NT2/D1 (cell line): Measurements from ENCODE around the gene CAPN9.

ENCODE experiments used
- DNase-seq: peaks from one replicate; pipeline ENCODE4 v3.0.0-alpha.2; 2011; ENCODE audit warnings: low read depth, low spot score
- H3K27me3 ChIP-seq: 2 replicates; pipeline ENCODE4 v1.6.0; 2011; ENCODE audit warnings: mild to moderate bottlenecking; ENCODE audit not compliant: insufficient read length, insufficient read depth
- H3K36me3 ChIP-seq: 2 replicates; pipeline ENCODE4 v1.6.1; 2011; ENCODE audit warnings: mild to moderate bottlenecking, low read length, mixed read lengths; ENCODE audit not compliant: insufficient read depth, insufficient read length
- H3K4me1 ChIP-seq: 2 replicates; pipeline ENCODE4 v1.5.1; 2011; ENCODE audit not compliant: insufficient read depth, insufficient read length
- H3K4me3 ChIP-seq: 2 replicates; pipeline ENCODE4 v1.5.1; 2011; ENCODE audit warnings: low read depth; ENCODE audit not compliant: insufficient read length
- H3K9ac ChIP-seq: 2 replicates; pipeline ENCODE4 v1.6.0; 2011; ENCODE audit warnings: low read depth; ENCODE audit not compliant: insufficient read length
- H3K9me3 ChIP-seq: 2 replicates; pipeline ENCODE4 v1.5.1; 2011; ENCODE audit warnings: mild to moderate bottlenecking, low read length; ENCODE audit not compliant: insufficient read depth
- SUZ12 ChIP-seq: IDR thresholded peaks from 2 replicates; pipeline ENCODE4 v1.6.1; 2011; ENCODE audit not compliant: insufficient read length, insufficient read depth; ENCODE audit errors: extremely low read depth
- YY1 ChIP-seq: IDR thresholded peaks from 2 replicates; pipeline ENCODE4 v1.6.1; 2011; ENCODE audit not compliant: insufficient read length, insufficient read depth
- ZNF274 ChIP-seq: IDR thresholded peaks from 2 replicates; pipeline ENCODE4 v1.6.1; 2011; ENCODE audit warnings: mild to moderate bottlenecking, low read depth, low read length

Gene CAPN9

DNA sequence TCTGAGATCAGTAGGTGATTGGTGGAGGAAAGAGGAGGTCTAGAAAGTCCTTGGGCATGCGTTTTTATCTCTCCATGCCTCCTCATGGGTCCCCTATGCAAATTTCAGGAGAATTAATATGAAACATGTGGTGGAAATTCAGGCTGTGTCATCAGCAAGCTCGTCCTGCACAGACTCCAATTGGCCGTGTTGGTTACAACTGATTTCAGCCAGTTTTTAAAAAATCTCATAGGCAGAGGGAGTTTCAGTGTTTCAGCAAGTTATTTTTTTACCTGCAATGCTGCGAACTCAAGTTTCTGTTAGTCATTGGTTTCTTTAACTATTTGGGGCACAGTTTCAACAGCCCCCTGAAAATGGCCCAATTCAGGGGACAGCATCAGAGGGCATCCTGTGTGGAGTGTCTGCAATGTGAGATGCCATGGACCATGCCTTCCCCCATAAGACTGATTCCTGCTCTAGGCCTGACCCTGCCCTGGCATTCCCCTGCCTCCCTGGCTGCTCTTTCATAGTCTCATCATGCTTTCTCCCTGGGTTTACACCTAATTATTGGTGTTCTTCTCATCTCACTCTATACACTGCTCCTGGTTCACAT, 61.2 kb downstream of the CAPN9 start:
- TF ChIP-seq YY1 (no peak), SUZ12 (no peak), ZNF274 (no peak)
- Histone ChIP-seq H3K4me3 (no peak overlapping the region), H3K9me3 (peaks cover 23% of the 10 kb centered on the region), H3K27me3 (no peaks in the 10 kb centered on the region), H3K4me1 (no peaks in the 10 kb centered on the region), H3K9ac (no peak overlapping the region), H3K36me3 (no peaks in the 10 kb centered on the region)
- no peak for DNase-seq

DNA sequence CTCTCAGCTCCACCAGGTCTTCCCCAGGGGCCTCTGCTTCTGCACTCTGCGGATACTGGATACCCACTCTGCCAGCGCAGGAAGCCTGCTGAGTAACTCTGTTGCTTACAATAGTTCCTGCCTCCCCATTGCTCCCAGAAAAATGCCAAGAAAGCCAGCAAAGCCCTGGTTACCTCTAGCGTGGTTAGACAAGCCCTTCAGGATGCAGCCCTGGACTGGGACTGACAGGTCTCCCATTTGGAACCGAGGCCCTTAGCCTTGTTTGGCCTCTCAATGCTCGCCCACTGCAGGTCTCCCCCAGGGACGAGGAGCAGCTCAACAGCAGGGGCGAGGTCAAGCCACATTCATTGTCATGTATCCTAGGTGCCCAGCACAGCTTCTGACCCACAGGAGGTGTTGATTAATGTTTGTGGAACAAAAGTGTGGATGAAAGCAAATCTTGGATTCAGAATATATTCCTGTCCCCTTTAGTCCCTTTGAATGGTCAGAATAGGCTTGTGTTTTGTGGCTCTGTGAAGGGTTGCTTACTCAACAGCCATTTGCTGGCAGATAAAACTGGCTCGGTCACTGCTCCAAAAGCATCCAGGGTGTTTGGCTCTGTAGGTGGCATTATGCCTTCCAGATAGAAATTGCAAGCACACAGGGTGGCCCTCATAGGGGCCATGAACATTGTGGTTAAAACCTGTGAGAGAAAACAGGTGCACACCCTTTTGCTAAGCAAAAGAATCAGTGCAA, 62.2 kb downstream of the CAPN9 start:
- no peak for TF ChIP-seq SUZ12
- no peak for TF ChIP-seq YY1
- no peak for TF ChIP-seq ZNF274
- Histone ChIP-seq H3K27me3 (no peaks in the 10 kb centered on the region), H3K4me3 (no peak overlapping the region), H3K36me3 (no peaks in the 10 kb centered on the region), H3K9me3 (peaks cover 24% of the 10 kb centered on the region), H3K4me1 (no peaks in the 10 kb centered on the region), H3K9ac (no peak overlapping the region)
- DNase-seq, result no peak

DNA sequence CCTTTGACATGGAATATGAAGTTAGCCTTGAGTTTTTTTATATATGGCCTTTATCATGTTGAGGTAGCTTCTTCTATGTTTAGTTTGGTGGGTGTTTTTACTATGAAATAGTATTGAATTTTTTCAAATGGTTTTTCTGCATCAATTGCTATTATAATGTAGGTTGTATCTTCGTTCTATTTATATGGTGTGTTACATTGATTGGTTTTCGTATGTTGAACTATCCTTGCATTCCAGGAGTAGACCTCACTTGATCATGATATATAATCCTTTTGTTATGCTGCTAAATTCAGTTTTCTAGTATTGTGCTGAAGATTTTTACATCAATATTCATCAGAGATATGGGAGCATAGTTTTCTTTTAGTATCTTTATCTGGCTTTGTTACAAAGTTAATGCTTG, 65.4 kb downstream of the CAPN9 start:
- Histone ChIP-seq H3K4me1 (no peaks in the 10 kb centered on the region), H3K27me3 (no peaks in the 10 kb centered on the region), H3K9me3 (peaks cover 21% of the 10 kb centered on the region), H3K36me3 (no peaks in the 10 kb centered on the region), H3K4me3 (no peak overlapping the region), H3K9ac (no peak overlapping the region)
- TF ChIP-seq SUZ12 (no peak), ZNF274 (no peak), YY1 (no peak)
- no peak for DNase-seq

DNA sequence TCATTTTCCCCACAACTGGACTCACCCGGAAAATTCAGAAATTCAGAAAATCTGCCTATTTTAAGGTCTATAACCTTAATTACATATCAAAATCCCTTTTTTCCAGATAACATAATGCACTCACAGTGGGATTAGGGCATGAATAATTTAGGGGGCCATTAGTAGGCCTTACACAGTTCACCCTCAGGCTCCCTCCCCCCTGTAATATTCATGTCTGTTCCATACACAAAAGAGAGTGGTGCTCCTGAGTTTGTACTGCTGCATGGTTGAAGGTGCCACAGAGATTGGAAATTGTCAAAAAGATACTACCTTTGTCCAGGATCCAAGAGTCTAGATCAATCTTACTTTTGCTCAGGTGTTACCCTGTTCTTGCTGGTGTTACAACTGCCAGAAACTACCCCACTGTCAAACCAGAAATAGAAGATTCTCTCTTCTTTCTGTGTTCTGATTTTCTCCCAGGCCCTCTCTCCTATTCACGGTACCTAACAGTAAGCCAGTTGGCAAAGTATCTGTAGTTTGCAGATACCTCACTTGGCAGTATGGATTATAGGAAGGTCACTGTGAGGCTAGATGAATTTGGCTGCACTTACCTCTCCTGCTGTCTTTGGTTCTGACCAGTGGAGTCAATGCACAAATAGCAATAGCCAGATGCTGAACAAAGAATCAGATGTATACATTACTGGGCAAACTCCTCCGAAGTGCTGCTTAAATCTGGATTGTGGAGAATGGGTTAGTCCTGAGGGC, 67.9 kb downstream of the CAPN9 start:
- H3K27me3 ChIP-seq, result no peaks in the 10 kb centered on the region
- H3K36me3 ChIP-seq, result no peaks in the 10 kb centered on the region
- TF ChIP-seq ZNF274, result no peak
- no peak for TF ChIP-seq YY1
- TF ChIP-seq SUZ12, result no peak
- no peak for DNase-seq
- H3K4me3 ChIP-seq, result no peak overlapping the region
- no peaks in the 10 kb centered on the region for H3K4me1 ChIP-seq
- peaks cover 21% of the 10 kb centered on the region for H3K9me3 ChIP-seq
- no peak overlapping the region for H3K9ac ChIP-seq

DNA sequence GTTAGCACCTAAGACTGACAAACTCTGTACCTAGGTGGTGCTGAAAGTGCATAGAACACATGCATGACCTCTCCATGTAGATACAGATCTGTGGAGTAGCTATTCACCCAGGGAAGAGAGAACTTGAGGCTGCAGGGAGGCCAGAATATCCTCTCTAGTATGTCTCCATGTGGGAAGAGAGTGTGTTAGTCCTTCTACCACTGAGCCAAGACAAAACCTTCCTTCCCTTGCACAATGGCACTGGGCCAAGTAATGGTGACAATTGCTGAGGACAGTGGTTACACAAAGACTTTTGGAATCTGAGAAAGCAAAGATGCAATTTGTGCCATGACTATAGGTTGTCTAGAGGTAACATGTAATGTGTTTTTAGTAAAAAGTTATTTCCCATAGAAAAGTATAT, 68.8 kb downstream of the CAPN9 start:
- TF ChIP-seq YY1 (no peak), SUZ12 (no peak), ZNF274 (no peak)
- no peak overlapping the region for H3K4me3 ChIP-seq
- H3K27me3 ChIP-seq, result no peaks in the 10 kb centered on the region
- peaks cover 21% of the 10 kb centered on the region for H3K9me3 ChIP-seq
- no peak for DNase-seq
- no peaks in the 10 kb centered on the region for H3K4me1 ChIP-seq
- H3K36me3 ChIP-seq, result no peaks in the 10 kb centered on the region
- no peak overlapping the region for H3K9ac ChIP-seq

DNA sequence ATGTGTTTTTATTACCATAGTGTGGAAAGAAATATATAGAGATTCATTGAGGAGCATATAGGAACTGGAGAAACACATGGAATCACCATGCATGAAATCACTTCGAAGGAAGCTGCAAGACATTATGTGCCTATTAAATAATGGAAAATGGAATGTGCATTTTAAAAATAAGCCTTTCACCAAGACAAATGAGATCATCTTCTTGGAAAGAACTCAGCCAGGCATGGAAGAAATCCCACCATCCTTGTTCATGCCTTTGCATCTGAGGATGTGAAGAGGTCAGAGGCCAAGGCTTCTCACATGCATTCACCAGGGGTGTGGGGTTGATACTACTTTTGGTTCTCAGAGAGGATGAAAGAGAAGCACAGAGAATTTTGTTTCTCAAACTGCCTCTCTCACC, 71.2 kb downstream of the CAPN9 start:
- H3K9me3 ChIP-seq, result peaks cover 1% of the 10 kb centered on the region; the same call in 1 of the 2 replicates
- no peaks in the 10 kb centered on the region for H3K27me3 ChIP-seq
- no peaks in the 10 kb centered on the region for H3K36me3 ChIP-seq
- TF ChIP-seq SUZ12 (no peak), ZNF274 (no peak), YY1 (no peak)
- H3K4me1 ChIP-seq, result no peaks in the 10 kb centered on the region
- no peak overlapping the region for H3K4me3 ChIP-seq
- H3K9ac ChIP-seq, result no peak overlapping the region
- no peak for DNase-seq

DNA sequence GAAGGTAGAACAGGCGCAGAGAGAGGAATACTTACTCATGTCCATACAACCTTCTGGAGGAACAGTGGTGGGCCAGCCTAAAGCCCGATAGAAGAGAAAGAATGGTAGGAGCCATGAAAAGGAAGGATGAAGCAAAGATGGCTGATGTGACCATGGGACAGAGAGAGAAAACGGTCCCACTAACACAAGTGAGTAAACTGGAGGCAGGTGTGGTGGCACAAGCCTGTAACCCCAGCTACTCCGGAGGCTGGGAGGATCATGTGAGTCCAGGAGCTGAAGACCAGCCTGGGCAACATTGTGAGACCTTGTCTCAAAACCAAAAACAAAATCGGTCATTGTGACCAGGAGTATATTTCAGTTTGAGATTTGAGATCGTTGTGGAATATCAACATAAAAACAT, 71.7 kb downstream of the CAPN9 start:
- no peak for DNase-seq
- TF ChIP-seq ZNF274, result no peak
- no peak for TF ChIP-seq SUZ12
- TF ChIP-seq YY1, result no peak
- Histone ChIP-seq H3K27me3 (no peaks in the 10 kb centered on the region), H3K9me3 (no peaks in the 10 kb centered on the region), H3K9ac (no peak overlapping the region), H3K4me3 (no peak overlapping the region), H3K36me3 (no peaks in the 10 kb centered on the region), H3K4me1 (no peaks in the 10 kb centered on the region)
